GM20431 (cell line): ENCODE data around the gene ODF2.

ENCODE experiments used
- in situ Hi-C: fragments of 300-500 bp; cut with MseI, MboI; formaldehyde crosslinking; loops from one replicate; pipeline ENCODE4 v1.15.0; 2020; ENCODE audit warnings: low sequenced_read_pairs; ENCODE audit not compliant: unreplicated experiment

ODF2 gene

DNA sequence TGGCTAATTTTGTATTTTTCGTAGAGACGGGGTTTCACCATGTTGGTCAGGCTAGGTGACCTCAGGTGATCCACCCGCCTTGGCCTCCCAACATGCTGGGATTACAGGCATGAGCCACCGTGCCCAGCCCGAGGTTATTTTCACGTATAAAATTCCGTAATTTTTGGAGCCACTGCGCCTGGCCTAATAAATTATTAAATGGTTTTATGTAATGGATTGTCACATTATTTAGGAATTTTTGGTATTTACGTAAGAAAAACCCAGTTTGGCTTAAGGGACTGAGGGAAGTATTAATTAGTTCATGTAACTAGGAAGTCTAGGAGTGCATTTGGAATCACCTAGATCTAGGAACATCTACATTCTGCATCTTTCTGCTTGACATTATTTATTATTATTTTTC lies 57.0 kb downstream of the ODF2 start:
- in situ Hi-C loops: no loop called here

DNA sequence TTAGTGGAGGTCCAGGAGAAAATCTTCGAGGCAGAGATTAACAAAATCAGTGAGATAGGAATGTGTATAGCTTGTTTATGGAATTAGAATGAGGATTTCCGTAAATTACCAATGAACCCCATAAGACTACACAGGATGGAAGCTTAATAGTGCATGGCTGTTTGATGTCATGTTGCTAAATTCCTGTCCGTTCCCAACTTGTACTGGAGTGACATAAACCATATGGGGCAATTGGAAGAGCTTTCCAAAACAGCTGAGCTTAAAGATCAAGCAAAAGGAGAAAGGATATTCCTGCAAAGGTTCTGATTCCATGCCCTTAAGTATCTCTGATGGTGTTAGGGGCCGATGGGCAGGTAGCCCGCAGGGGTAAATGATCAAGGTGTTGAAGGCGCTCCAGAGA lies 66.2 kb downstream of the ODF2 start:
- in situ Hi-C loops: no loop called here

DNA sequence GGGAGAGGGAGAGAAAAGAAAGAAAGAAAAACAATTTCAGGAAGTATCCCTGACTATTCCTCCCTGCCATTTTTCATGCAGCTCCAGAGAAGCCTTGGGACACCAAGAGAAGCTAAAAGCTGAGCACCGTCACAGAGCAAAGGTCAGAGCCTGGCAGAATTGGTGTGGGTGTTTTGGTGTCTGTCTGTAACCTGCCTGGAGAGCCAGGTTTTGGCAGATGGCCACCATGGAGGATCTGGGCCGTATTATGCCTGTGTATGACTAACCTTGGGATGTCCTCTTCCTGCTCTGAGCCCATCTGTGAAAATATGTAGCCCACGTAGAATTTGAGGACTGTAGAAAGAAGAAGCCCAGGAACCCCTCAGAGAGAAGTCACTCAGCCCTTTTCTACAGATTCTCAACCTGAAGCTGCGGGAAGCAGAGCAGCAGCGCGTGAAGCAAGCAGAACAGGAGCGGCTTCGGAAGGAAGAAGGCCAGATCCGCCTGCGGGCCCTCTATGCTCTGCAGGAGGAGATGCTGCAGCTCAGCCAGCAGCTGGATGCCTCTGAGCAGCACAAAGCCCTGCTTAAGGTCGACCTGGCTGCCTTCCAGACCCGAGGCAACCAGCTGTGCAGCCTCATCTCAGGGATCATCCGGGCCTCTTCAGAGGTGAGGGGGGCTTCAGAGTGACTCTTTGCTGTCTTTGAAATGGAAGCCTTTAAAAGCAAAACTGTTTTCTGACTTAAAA lies 67.6 kb downstream of the ODF2 start:
- in situ Hi-C loops: no loop called here

DNA sequence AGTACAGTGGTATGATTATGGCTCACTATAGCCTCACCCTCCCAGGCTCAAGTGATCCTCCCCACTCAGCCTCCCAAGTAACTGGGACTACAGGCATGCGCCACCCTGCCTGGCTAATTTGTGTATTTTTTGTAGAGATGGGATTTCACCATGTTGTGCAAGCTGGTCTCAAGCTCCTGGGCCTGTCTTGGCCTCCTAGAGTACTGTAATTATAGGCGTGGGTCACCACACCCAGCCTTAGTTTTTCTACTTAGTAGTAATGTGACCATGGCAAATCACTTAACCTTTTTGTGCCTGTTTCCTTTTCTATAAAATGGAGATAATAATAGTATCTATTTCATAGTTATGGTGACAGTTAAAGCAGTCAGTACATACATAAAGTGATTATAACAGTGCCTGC lies 70.9 kb downstream of the ODF2 start:
- in situ Hi-C loops: no loop called here

DNA sequence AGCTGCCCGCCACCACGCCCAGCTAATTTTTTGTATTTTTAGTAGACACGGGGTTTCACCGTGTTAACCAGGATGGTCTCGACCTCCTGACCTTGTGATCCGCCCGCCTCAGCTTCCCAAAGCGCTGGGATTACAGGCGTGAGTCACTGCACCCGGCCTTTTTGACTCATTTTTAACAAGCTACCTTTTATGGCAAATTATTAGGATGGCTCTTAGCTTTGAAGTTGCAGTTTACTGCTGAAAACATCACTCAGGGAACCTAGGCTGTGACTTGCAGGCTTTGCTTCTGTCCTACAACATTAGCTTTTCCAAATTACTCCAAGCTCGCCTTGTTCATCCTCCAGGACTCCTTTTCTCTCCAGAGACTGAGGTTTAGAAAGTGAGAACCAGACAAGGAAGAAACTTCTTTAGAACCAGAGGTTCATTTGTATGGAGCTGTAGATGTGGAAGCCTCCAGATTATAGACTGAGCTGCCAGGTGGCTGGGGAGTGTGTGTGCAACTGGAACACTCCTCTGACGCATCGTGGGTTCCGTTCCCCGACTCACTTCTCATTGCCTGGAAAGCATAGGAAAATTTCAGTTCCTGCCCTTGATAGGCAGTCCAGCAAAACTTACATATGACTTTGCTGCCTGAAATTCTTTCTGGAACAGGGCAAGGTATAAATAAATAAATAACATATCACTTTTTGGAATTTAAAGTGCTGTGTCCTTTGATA lies 72.8 kb downstream of the ODF2 start:
- in situ Hi-C loops: no loop called here

DNA sequence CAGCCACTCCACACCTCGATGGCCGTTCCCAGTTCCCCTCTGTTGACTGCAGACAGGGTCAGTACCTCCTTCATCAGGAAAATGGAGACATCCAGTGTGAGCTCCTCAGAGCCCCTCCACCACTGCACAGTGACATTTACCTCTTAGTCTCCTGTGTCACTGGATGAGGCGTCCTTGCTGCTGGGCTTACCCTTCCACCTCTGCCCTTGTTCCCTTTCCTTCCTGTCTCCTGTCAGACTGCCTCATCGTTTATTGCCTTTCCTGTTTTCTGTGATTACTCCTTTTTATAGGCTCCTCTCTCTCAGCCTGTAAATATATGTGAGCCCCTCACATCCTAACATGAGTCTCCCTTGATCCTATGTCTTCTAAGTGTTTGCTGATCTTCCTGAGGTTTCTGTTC lies 73.4 kb downstream of the ODF2 start:
- in situ Hi-C loops: no loop called here

DNA sequence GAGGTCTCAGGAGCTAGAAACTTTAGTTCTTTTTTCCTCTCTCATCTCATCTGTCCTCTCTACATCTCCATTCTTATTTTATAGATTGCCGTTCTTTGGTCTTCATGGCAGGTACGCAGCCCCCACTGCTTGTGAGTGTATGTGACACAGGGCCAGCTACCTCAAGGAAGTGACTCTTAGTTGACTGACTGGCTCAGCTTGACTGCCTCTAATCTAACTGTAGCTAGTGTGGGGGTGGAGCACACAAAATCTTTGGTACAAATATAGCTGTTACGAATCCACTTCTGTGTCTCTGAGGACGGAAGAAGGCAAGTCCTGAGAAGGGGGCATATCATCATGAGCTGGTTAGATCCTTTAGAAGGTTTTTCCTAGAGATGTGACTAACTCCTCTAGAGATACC lies 76.8 kb downstream of the ODF2 start:
- in situ Hi-C loops: no loop called here

DNA sequence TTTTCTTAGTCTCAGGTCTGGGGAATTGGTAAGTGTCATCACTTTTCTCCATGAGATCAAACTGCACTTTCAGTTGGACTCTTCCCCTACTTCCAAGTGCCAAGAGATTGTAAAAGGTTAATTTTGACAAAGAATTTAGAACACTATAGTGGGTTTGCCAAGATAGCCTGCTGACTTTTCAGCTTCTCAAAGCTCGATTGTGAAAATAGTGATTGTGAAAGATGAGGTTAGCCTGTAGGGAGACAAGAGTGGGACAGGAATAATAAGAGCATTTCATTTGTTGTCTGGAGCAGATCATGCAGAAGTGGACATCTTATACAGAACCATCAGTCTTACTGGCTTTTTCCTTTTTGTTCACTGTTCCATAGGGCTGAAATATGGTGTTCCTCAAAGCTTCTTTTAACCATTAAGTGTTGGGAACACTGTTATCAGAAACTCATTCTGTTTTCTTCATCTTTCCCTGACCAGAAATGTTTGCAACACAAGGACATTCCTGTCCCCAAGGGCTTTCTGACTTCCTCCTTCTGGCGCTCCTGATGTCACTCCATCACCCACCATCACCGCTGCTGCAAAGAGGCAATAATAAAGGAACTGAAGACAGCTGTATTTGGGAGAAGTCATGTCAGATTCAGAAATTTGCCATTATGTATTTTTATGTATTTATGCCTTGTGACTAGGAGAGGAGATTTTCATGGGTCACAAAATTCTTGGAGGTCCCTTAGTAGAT lies 85.0 kb downstream of the ODF2 start:
- in situ Hi-C loops: no loop called here

DNA sequence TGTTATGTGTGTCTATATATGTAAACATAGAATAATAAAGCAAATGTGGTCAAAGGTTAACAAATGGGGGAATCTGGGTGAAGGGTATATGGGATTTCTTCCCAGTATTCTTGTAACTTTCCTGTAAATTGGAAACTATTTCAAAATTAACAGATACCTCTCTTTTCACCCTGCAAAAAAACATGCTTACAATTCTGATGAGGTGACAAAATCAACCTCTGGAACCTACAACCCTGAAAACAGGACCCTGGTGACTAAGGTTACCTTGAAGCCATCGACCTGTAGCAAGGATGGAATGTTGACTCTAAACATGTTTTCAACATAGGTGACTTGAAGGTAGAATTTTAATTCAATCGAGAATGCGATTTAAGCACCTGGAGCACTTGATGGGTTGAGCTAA lies 90.7 kb downstream of the ODF2 start:
- in situ Hi-C loops: no loop called here

DNA sequence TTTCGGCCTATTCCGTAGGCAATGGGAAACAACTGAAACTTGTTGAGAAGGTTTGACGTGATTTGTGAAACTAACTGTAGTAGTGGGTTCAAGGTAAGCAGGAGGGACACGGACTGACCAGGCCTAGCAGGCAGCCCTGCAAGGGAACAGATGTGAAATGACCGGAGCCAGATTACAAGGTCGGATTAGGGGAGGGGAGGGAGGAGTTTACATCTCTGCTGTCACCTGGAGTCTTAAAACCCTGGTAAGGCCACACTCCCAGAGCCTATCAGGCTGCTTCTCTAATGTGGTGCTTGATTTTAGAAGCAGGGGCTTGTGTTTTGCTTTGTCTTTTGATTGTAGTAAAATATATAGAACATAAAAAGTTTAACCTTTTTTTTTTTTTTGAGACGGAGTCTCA lies 93.1 kb downstream of the ODF2 start:
- in situ Hi-C loops: no loop called here

DNA sequence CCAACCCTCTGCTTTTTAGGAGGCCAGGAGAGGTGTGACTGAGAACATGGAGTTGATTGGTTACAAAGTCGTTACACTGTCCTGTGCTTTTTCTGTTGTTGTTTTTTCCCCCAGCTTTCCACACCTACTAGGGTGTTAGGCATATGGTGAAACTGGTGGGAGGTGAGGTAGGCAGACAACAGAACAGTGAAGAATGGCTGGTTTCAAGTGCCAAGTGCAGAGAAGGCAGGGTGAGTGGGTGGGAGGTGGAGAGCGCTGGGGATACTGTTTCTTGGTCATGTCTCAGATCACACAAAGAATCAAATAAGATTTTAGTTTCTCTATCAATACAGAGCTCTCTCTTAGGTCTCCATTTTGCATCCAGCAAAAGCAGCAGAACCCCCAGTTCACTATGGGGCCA lies 94.4 kb downstream of the ODF2 start:
- in situ Hi-C loops: no loop called here
